Measurements from ENCODE around the gene SEL1L. TPM values are rescaled to one million over a fixed set of nuclear protein-coding genes. Genes with fewer than 3 reads are reported as not detected.
A peak's percentile ranks its signal among the peaks of the same experiment; 100 is the strongest.

Gene SEL1L
- total RNA-seq, 2 experiments from 2014 or later, result 39.0 to 57.4 TPM

DNA sequence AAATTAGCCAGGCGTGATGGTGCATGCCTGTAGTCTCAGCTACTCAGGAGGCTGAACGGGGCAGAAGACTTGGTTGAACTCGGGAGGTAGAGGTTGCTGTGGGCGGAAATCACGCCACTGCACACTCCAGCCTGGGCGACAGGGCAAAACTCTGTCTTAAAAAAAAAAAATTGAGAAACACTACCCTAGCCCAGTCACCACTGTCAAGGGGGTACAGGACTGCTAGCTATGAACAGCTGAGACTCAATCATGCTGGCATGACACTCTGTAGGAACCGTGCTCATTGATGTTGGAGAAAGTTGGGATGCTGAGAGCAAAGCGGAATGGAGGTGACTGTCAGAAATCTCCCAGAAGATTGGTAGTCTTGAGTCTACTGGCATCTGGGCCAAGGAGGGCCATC is 75.3 kb downstream of the SEL1L start:
- H3K4me1 Mint-ChIP-seq, result peaks cover 2% of the 10 kb centered on the region
- H3K9me3 Mint-ChIP-seq (ENCODE audit: low read depth), result no peaks in the 10 kb centered on the region
- DNase-seq (no peak), ATAC-seq (peak; percentile 69)
- intact Hi-C loops (cut with DNase I, micrococcal nuclease), result no loop called here
- no peak overlapping the region for H3K27ac Mint-ChIP-seq
- H3K36me3 Mint-ChIP-seq (ENCODE audit: low read depth), result no peaks in the 10 kb centered on the region
- POLR2A ChIA-PET, result no interaction called here
- peaks cover 2% of the 10 kb centered on the region for H3K27me3 Mint-ChIP-seq
- no peak overlapping the region for H3K4me3 Mint-ChIP-seq
- CTCF ChIA-PET, result interaction anchor here (0.9 to 2.0 kb wide), 2 partner anchors 14 to 189 kb away, joined by 3 to 11 read pairs; no protein-coding TSS in a partner anchor

DNA sequence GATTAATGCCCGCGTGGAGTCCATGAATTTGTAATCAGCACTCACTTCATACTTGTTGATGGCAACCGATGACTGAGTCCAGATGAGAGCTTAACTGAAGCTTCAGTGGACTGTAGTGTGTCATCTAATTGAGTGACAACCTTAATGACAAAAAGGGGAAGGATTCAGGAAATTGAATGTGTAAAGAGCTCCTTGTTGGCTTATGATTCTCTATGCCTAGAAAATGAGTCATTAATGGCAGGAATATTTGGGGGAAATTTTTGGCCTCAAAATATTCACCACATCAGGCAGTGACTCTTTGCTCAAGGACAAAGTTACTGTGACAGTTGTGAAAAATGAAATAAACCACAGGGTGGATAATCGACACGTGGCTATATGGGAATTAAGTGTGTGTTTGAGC is 78.3 kb downstream of the SEL1L start:
- ATAC-seq, result no peak

DNA sequence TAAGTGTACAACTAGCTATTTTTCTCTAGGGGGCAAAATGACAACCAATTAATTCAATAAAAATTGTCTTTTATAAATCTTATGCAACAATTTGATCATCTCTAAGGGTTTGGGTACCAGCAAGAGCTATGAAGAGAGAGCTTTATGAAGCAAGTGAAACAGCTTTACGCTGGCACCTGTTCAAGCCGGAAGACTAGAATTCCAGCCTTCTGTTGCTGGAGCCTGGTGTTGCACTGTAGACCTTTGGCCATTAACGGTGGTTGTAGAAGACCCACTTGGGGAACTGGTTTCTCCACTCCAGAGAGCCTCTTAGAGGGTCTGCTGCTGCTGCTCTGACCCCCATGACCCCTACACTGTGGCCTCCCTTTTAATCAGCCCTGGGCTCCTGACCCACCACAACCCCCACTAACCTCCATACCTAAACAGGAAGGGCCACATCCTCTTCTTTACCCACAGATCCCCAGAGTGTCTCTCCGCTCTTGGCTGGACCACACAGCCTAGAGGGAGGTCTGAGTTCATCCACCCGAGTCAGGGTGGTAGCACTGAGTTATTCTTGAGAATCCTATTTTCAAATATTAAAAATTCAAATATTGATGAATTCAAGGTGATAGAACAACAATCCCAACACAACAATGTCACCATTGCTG is 79.0 kb downstream of the SEL1L start:
- intact Hi-C loops (cut with DNase I, micrococcal nuclease), result no loop called here
- POLR2A ChIA-PET, result interaction anchor here (0.8 kb wide), 1 partner anchor 14 kb away, joined by 3 read pairs; no protein-coding TSS in a partner anchor
- Mint-ChIP-seq H3K4me3 (no peak overlapping the region), H3K27me3 (peaks cover 2% of the 10 kb centered on the region), H3K4me1 (peaks cover 2% of the 10 kb centered on the region), H3K27ac (no peak overlapping the region), H3K36me3 (ENCODE audit: low read depth) (no peaks in the 10 kb centered on the region), H3K9me3 (ENCODE audit: low read depth) (no peaks in the 10 kb centered on the region)
- CTCF ChIA-PET, result interaction anchor here (0.6 to 5.8 kb wide), 10 partner anchors 8 to 187 kb away, joined by 3 to 58 read pairs (median 4); no protein-coding TSS in a partner anchor
- ATAC-seq (no peak), DNase-seq (no peak)

More for the DNA sequence above, 78.3 kb downstream of the SEL1L start:
- Mint-ChIP-seq H3K9me3 (ENCODE audit: low read depth) (no peaks in the 10 kb centered on the region), H3K4me3 (no peak overlapping the region), H3K27me3 (peaks cover 2% of the 10 kb centered on the region), H3K27ac (no peak overlapping the region), H3K4me1 (peaks cover 2% of the 10 kb centered on the region), H3K36me3 (ENCODE audit: low read depth) (no peaks in the 10 kb centered on the region)
- intact Hi-C loops (cut with DNase I, micrococcal nuclease), result no loop called here
- CTCF ChIA-PET, result interaction anchor here (0.6 to 5.8 kb wide), 8 partner anchors 8 to 1249 kb away, joined by 3 to 58 read pairs (median 5); no protein-coding TSS in a partner anchor
- POLR2A ChIA-PET, result interaction anchor here (0.8 kb wide), 1 partner anchor 15 kb away, joined by 3 read pairs; no protein-coding TSS in a partner anchor
- DNase-seq, result no peak

DNA sequence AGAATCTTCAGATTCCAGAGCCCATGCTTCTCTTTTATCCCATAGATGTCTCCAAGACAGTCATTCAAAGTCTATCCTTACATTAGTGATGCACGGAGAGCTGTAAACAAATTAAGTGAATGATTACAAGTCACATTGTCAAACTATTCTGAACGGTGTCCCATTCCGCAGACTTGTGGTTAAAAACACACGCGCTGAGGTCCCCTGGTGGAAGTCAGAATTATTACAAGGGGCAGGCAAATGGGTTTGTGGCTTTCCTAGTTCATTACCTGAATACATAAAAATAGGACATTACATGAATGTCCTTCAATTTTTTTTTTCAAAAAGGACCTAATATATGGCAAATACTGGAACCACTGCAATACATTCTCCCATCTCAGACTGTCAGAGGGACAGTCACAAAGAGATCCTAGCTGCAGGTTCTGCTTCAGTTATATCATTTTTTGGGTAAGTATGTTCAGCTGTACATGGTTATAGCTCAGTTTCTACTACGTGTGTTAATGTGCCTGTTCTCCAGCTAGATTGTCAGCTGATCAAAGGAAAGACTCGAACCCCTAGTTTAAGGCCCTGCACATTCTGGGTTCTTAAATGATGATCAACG is 80.4 kb downstream of the SEL1L start:
- POLR2A ChIA-PET, result no interaction called here
- Mint-ChIP-seq H3K27ac (no peak overlapping the region), H3K4me1 (peaks cover 2% of the 10 kb centered on the region), H3K9me3 (ENCODE audit: low read depth) (no peaks in the 10 kb centered on the region), H3K27me3 (peaks cover 4% of the 10 kb centered on the region), H3K4me3 (no peak overlapping the region), H3K36me3 (ENCODE audit: low read depth) (no peaks in the 10 kb centered on the region)
- peak; percentile 61 for ATAC-seq
- intact Hi-C loops (cut with DNase I, micrococcal nuclease), result loop anchor here (1.0 kb wide), 1 partner anchor 184 kb away; no protein-coding TSS in a partner anchor
- peak; percentile 70 for DNase-seq
- CTCF ChIA-PET, result interaction anchor here (0.6 to 5.8 kb wide), 12 partner anchors 9 to 257 kb away, joined by 3 to 58 read pairs (median 6); no protein-coding TSS in a partner anchor

DNA sequence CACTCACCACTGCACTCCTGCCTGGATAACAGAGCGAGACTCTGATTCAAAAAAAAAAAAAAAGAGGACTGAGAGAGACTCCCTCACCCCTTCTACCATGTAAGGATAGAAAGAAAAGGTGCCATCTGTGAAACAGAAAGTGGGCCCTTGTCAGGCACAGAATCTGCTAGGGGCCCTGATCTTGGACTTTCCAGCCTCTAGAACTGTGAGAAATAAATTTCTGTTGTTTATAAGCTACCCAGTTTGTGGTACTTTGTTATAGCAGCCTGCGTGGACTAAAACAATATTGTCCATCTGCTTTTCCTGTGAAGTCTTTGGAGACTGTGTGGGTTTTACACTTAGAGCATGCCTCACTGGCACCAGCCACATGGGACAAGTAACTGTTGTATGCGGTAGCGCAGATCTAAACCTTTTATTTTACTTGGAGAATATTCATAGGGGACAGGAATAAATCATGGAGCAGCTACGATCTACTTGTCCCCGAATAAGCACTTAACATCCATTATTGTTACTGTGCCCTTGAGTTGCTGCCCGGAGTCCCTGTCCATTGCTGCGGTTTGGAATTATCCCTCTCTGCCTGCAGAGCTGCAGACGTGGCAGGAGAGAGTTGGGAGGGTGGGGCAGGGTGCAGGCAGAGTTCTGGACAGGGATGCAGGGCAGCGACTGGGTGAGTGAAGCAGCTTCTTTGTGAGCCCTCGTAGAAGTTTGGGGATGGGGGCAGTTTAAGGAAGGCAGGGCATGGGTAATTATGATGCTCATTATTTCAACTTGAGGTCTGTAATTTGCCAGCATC is 81.1 kb downstream of the SEL1L start:
- CTCF ChIA-PET, result interaction anchor here (0.6 to 5.8 kb wide), 12 partner anchors 8 to 317 kb away, joined by 3 to 58 read pairs (median 6); no protein-coding TSS in a partner anchor
- POLR2A ChIA-PET, result no interaction called here
- Mint-ChIP-seq H3K27ac (no peak overlapping the region), H3K27me3 (peaks cover 5% of the 10 kb centered on the region), H3K36me3 (ENCODE audit: low read depth) (no peaks in the 10 kb centered on the region), H3K9me3 (ENCODE audit: low read depth) (no peaks in the 10 kb centered on the region), H3K4me1 (peaks cover 2% of the 10 kb centered on the region), H3K4me3 (no peak overlapping the region)
- intact Hi-C loops (cut with DNase I, micrococcal nuclease), result loop anchor here (1.0 kb wide), 1 partner anchor 183 kb away; no protein-coding TSS in a partner anchor
- ATAC-seq, result no peak
- DNase-seq, result no peak

DNA sequence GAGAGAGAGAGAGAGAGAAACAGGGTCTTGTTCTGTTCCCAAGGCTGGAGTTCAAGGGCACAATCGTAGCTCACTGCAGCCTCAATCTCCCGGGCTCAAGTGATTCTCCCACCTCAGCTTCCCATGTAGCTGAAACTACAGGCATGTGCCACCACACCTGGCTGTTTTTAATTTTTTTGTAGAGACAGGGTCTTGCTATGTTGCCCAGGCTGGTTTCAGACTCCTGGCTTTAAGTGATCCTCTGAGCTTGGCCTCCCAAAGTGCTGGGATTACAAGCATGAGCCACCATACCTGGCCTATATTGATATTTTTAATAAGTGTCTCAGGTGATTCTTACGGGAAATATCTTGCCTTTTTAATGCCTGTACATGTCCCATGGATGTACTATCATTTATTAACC is 82.7 kb downstream of the SEL1L start:
- peaks cover 5% of the 10 kb centered on the region for H3K27me3 Mint-ChIP-seq
- no peak for ATAC-seq
- peaks cover 2% of the 10 kb centered on the region for H3K4me1 Mint-ChIP-seq
- intact Hi-C loops (cut with DNase I, micrococcal nuclease), result no loop called here
- no peak for DNase-seq
- H3K9me3 Mint-ChIP-seq (ENCODE audit: low read depth), result no peaks in the 10 kb centered on the region
- ChIA-PET POLR2A (no interaction called here), CTCF (interaction anchor here (0.9 to 5.8 kb wide), 2 partner anchors 17 to 183 kb away, joined by 3 to 58 read pairs; no protein-coding TSS in a partner anchor)
- H3K36me3 Mint-ChIP-seq (ENCODE audit: low read depth), result no peaks in the 10 kb centered on the region
- H3K27ac Mint-ChIP-seq, result no peak overlapping the region
- H3K4me3 Mint-ChIP-seq, result no peak overlapping the region

DNA sequence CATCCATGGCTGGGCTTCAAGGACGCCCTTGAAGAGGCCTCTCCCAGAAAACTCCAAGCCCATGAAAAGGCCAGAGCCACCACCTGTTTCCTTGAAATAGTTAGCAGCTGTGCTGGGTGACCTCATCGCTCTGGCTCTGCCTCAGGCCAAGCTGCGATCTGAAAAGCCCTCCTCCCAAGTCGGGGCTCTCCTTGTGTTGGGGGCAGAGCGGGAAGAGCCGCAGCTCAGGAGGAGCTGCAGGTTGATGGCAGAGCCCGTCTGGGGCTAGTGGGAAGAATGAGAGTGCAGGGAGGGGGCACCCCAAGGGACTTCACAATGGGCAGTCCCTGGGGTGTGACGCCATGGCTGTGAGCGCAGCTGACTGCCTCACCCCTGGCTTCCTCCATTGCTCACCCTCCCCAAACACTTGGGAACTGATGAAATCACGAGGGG is 83.5 kb downstream of the SEL1L start:
- intact Hi-C loops (cut with DNase I, micrococcal nuclease), result no loop called here
- no peak for DNase-seq
- no peaks in the 10 kb centered on the region for H3K4me1 Mint-ChIP-seq
- no peaks in the 10 kb centered on the region for H3K36me3 Mint-ChIP-seq (ENCODE audit: low read depth)
- no peak overlapping the region for H3K4me3 Mint-ChIP-seq
- no peaks in the 10 kb centered on the region for H3K9me3 Mint-ChIP-seq (ENCODE audit: low read depth)
- H3K27me3 Mint-ChIP-seq, result peaks cover 3% of the 10 kb centered on the region
- no peak overlapping the region for H3K27ac Mint-ChIP-seq
- POLR2A ChIA-PET, result no interaction called here
- CTCF ChIA-PET, result interaction anchor here (1.0 to 1.3 kb wide), 3 partner anchors 10 to 181 kb away, joined by 3 to 4 read pairs (median 4); no protein-coding TSS in a partner anchor
- no peak for ATAC-seq

DNA sequence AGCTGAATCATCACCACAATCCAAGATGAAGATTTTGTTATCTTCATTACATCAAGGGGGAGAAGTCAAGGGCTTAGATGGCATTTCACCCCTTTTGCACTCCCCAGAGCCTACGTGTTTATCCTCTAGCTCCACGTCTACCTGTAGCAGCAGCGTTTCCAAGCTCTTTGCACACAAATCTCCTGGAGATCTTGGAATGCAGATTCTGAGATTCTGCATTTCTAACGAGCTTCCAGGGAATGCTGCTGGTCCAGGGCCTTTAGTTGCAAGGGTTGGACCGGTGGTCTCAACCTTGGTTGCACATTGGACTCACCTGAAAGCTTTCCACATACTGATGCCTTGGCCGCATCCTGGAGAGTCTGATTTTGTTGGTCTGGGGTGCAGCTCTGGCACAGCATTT is 84.1 kb downstream of the SEL1L start:
- Mint-ChIP-seq H3K27me3 (peaks cover 3% of the 10 kb centered on the region), H3K36me3 (ENCODE audit: low read depth) (no peaks in the 10 kb centered on the region), H3K4me1 (no peaks in the 10 kb centered on the region), H3K9me3 (ENCODE audit: low read depth) (no peaks in the 10 kb centered on the region), H3K4me3 (no peak overlapping the region), H3K27ac (no peak overlapping the region)
- intact Hi-C loops (cut with DNase I, micrococcal nuclease), result no loop called here
- no peak for DNase-seq
- ChIA-PET CTCF (interaction anchor here (1.0 to 1.3 kb wide), 3 partner anchors 10 to 180 kb away, joined by 3 to 4 read pairs (median 4); no protein-coding TSS in a partner anchor), POLR2A (no interaction called here)
- no peak for ATAC-seq

DNA sequence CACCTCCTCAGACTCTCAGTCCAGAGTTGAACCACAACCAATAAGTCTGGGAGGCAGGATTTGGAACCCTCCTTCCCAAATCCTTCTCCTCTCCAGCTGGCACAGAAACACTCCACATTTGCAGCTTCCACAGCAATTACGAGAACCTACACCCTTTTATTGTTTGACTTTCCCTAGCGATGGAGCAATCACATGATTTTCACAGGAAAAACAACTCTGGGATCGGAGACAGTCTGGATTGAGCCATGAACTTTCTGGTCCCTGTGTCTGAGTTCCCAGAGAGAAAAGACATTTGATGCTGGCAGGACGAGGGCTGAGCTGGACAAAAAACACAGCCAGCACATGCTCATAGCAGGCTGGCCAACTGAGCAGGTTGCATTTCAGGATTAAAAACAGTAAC is 84.5 kb downstream of the SEL1L start:
- intact Hi-C loops (cut with DNase I, micrococcal nuclease), result no loop called here
- ChIA-PET CTCF (interaction anchor here (1.0 to 1.3 kb wide), 3 partner anchors 11 to 180 kb away, joined by 3 to 4 read pairs (median 4); no protein-coding TSS in a partner anchor), POLR2A (no interaction called here)
- no peaks in the 10 kb centered on the region for H3K4me1 Mint-ChIP-seq
- no peak overlapping the region for H3K4me3 Mint-ChIP-seq
- no peak for ATAC-seq
- DNase-seq, result no peak
- no peak overlapping the region for H3K27ac Mint-ChIP-seq
- no peaks in the 10 kb centered on the region for H3K9me3 Mint-ChIP-seq (ENCODE audit: low read depth)
- H3K27me3 Mint-ChIP-seq, result peaks cover 5% of the 10 kb centered on the region
- H3K36me3 Mint-ChIP-seq (ENCODE audit: low read depth), result no peaks in the 10 kb centered on the region

DNA sequence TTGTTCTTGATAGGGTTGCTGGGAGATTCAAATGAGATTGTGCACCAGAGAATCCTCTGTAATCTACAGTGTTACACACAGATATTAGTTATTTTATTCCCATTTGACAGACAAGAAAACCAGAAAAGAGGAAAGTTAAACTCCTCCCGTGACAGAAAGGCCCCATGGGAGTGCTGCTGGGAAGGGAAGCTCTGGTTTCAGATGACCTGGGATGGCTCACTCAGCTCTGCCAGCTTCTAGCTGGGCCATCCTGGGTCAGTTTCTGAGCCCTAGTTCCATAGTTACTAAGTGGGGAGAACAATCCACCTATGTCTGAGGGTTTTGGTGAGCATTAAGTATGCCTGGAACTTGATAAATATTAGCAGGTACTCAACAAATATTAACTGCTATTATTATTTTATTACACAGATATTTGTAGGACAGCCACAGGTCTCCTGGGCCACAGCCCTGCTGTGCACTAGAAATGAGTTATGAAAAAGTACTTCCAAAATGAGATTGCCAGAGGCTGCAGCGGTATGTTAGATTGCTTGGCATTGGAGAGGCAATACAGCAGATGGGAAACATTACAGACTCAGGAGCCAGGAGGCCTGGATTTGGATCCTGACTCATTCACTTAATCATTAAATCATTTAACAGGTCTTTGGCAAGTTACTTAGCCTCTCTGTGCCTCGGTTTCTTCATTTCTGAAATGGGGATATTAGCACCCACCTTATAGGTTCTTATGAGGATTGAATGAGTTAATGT is 86.5 kb downstream of the SEL1L start:
- POLR2A ChIA-PET, result no interaction called here
- H3K9me3 Mint-ChIP-seq (ENCODE audit: low read depth), result no peaks in the 10 kb centered on the region
- CTCF ChIA-PET, result interaction anchor here (1.2 kb wide), 1 partner anchor 8 kb away, joined by 9 read pairs; no protein-coding TSS in a partner anchor

More for the DNA sequence above, 86.5 kb downstream of the SEL1L start:
- ATAC-seq (no peak), DNase-seq (no peak)
- intact Hi-C loops (cut with DNase I, micrococcal nuclease), result no loop called here
- H3K27ac Mint-ChIP-seq, result no peak overlapping the region
- no peaks in the 10 kb centered on the region for H3K4me1 Mint-ChIP-seq
- no peak overlapping the region for H3K4me3 Mint-ChIP-seq
- no peaks in the 10 kb centered on the region for H3K36me3 Mint-ChIP-seq (ENCODE audit: low read depth)
- peaks cover 17% of the 10 kb centered on the region for H3K27me3 Mint-ChIP-seq

All from activated CD4-positive, alpha-beta T cell treated with anti-CD3 and anti-CD28 coated beads for 36 hours (primary cell).